ENCODE data around the gene RBM38. TPM values are rescaled to one million over a fixed set of nuclear protein-coding genes. Genes with fewer than 3 reads are reported as not detected.

Gene RBM38
- total and polyA plus RNA-seq, 2 donors from 2014 or later = 16.8 to 18.0 TPM

DNA sequence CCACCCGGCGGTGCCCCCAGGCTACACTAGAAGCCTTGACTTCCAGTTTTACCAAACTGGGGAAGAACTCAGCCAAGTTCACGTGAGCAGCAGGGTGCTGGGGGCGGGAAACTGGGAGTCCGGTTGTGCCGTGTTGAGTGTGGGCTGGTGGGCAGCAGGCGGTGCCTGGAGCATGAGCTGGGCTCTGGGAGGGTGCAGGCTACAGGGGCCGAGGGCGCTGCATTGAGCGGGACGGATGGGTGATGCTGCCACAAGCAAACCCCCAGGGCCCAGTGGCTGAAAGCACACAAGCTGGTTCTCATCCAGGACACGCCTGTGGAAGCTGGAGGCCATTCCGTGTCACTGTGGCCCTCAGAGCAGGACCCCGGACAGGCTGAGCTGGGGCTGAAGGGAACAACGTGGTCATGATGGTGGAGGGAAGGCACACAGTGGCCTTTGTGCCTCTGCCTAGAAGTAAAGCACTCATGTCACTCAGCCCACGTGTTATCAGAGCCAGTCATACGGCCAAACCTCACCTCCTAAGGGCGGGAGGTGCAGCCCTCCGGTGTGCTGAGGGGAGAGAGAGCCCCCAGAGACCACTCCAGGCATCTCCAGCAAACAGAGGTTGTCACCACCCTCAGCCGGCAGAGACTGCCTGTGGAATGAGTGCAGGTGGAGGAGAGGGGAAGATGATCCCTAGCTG is 29.5 kb downstream of the RBM38 start:
- no peak overlapping the region for H3K4me3 ChIP-seq (ENCODE audit: low read length in 3 of 3)
- FAIRE-seq (no peak), DNase-seq (no peak)

GRCh38 chr20:57421253-57422220 is 30.3 kb downstream of the RBM38 start:
- intact Hi-C loops (cut with DNase I) = no loop called here
- DNase-seq = no peak

More for the DNA sequence above, 29.5 kb downstream of the RBM38 start:
- no peak for TF ChIP-seq CTCF (IDR thresholded peaks at IDR 0.05; ENCODE audit: borderline replicate concordance, extremely low read depth, insufficient read depth)
- H3K27me3 ChIP-seq (ENCODE audit: control insufficient read depth, insufficient read depth, low read length) = no peaks in the 10 kb centered on the region
- no peak overlapping the region for H3K27ac ChIP-seq (ENCODE audit: low read depth in 2 of 2, low read length in 2 of 2)
- no peaks in the 10 kb centered on the region for H3K9me3 ChIP-seq (ENCODE audit: control insufficient read depth in 2 of 3, insufficient read depth in 1 of 3, low read length in 3 of 3)
- intact Hi-C loops (cut with DNase I) = no loop called here
- H3K4me1 ChIP-seq (ENCODE audit: control insufficient read depth in 2 of 3, insufficient read depth in 2 of 3, low read depth in 1 of 3, low read length in 3 of 3) = no peaks in the 10 kb centered on the region
- no peak overlapping the region for H3K9ac ChIP-seq (ENCODE audit: low read length in 3 of 3)
- H3K36me3 ChIP-seq (ENCODE audit: control insufficient read depth in 2 of 3, insufficient read depth in 3 of 3, low read length in 3 of 3) = no peaks in the 10 kb centered on the region

GRCh38 chr20:57422254-57422653 is 31.1 kb downstream of the RBM38 start:
- intact Hi-C loops (cut with DNase I) = no loop called here
- TF ChIP-seq CTCF (IDR thresholded peaks at IDR 0.05; ENCODE audit: borderline replicate concordance, extremely low read depth, insufficient read depth) = no peak
- no peaks in the 10 kb centered on the region for H3K27me3 ChIP-seq (ENCODE audit: control insufficient read depth, insufficient read depth, low read length)
- no peaks in the 10 kb centered on the region for H3K36me3 ChIP-seq (ENCODE audit: control insufficient read depth in 2 of 3, insufficient read depth in 3 of 3, low read length in 3 of 3)
- H3K9me3 ChIP-seq (ENCODE audit: control insufficient read depth in 2 of 3, insufficient read depth in 1 of 3, low read length in 3 of 3) = no peaks in the 10 kb centered on the region
- H3K27ac ChIP-seq (ENCODE audit: low read depth in 2 of 2, low read length in 2 of 2) = no peak overlapping the region
- no peaks in the 10 kb centered on the region for H3K4me1 ChIP-seq (ENCODE audit: control insufficient read depth in 2 of 3, insufficient read depth in 2 of 3, low read depth in 1 of 3, low read length in 3 of 3)
- DNase-seq (no peak), FAIRE-seq (no peak)
- H3K4me3 ChIP-seq (ENCODE audit: low read length in 3 of 3) = no peak overlapping the region
- no peak overlapping the region for H3K9ac ChIP-seq (ENCODE audit: low read length in 3 of 3)

More at GRCh38 chr20:57421253-57422220, 30.3 kb downstream of the RBM38 start:
- Histone ChIP-seq H3K36me3 (ENCODE audit: control insufficient read depth in 2 of 3, insufficient read depth in 3 of 3, low read length in 3 of 3) (no peaks in the 10 kb centered on the region), H3K27ac (ENCODE audit: low read depth in 2 of 2, low read length in 2 of 2) (no peak overlapping the region), H3K27me3 (ENCODE audit: control insufficient read depth, insufficient read depth, low read length) (no peaks in the 10 kb centered on the region), H3K4me1 (ENCODE audit: control insufficient read depth in 2 of 3, insufficient read depth in 2 of 3, low read depth in 1 of 3, low read length in 3 of 3) (no peaks in the 10 kb centered on the region), H3K9me3 (ENCODE audit: control insufficient read depth in 2 of 3, insufficient read depth in 1 of 3, low read length in 3 of 3) (no peaks in the 10 kb centered on the region), H3K9ac (ENCODE audit: low read length in 3 of 3) (no peak overlapping the region), H3K4me3 (ENCODE audit: low read length in 3 of 3) (no peak overlapping the region)
- no peak for FAIRE-seq
- no peak for TF ChIP-seq CTCF (IDR thresholded peaks at IDR 0.05; ENCODE audit: borderline replicate concordance, extremely low read depth, insufficient read depth)

Measured in kidney (tissue), 14 donors.